Mesodermal cell (in vitro differentiated cells): ENCODE measurements around the gene KCNH1.

ENCODE experiments used
- H3K27ac ChIP-seq: 2 replicates; pipeline ENCODE4 v1.7.0; 2013; ENCODE audit warnings: mild to moderate bottlenecking, low read depth, low read length, moderate library complexity; ENCODE audit not compliant: severe bottlenecking
- H3K36me3 ChIP-seq: 2 replicates; pipeline ENCODE4 v1.7.1; 2013; ENCODE audit warnings: mild to moderate bottlenecking, low read length, moderate library complexity; ENCODE audit not compliant: control insufficient read depth, insufficient read depth
- H3K4me1 ChIP-seq: one replicate; pipeline ENCODE4 v1.7.1; 2013; ENCODE audit warnings: mild to moderate bottlenecking, low read length; ENCODE audit not compliant: insufficient read depth, control insufficient read depth, poor library complexity, severe bottlenecking
- H3K4me3 ChIP-seq: 2 replicates; pipeline ENCODE4 v1.7.0; 2013; ENCODE audit warnings: low read length, control low read depth, mild to moderate bottlenecking; ENCODE audit not compliant: insufficient read depth, poor library complexity, severe bottlenecking; ENCODE audit errors: extremely low read depth
- H3K9me3 ChIP-seq: 2 replicates; pipeline ENCODE4 v1.7.1; 2013; ENCODE audit warnings: mild to moderate bottlenecking, low read length, moderate library complexity; ENCODE audit not compliant: control insufficient read depth
- WGBS, 2 experiments: methylation state at CpG; one replicate each; pipeline ENCODE4 v1.1.5; 2013; ENCODE audit warnings: missing lambda C conversion rate in 2 of 2; ENCODE audit not compliant: insufficient coverage in 2 of 2; 5-methylcytosine and 5-hydroxymethylcytosine counted together

KCNH1 gene

GRCh38 chr1:210905365-210905904, 228.5 kb downstream of the KCNH1 start:
- H3K9me3 ChIP-seq = no peaks in the 10 kb centered on the region
- no peak overlapping the region for H3K27ac ChIP-seq
- H3K36me3 ChIP-seq = no peaks in the 10 kb centered on the region
- no peaks in the 10 kb centered on the region for H3K4me1 ChIP-seq
- H3K4me3 ChIP-seq = no peak overlapping the region
- whole genome bisulfite sequencing, 2 experiments = 69 to 83% methylated on average over 2 to 4 of the region's 4 CpGs

- 79 to 88% methylated on average over 5 to 6 of the region's 8 CpGs for WGBS, 2 experiments
- no peaks in the 10 kb centered on the region for H3K36me3 ChIP-seq
- no peak overlapping the region for H3K4me3 ChIP-seq
- H3K4me1 ChIP-seq = no peaks in the 10 kb centered on the region
- H3K27ac ChIP-seq = no peak overlapping the region
- H3K9me3 ChIP-seq = no peaks in the 10 kb centered on the region
These were observed 231.8 kb downstream of the KCNH1 start for GRCh38 chr1:210901981-210902770.

GRCh38 chr1:210900820-210901219, 233.1 kb downstream of the KCNH1 start:
- WGBS, 2 experiments = 83 to 89% methylated on average over 2 of the region's 2 CpGs
- Histone ChIP-seq H3K4me3 (no peak overlapping the region), H3K27ac (no peak overlapping the region)

GRCh38 chr1:210900079-210900478, 233.9 kb downstream of the KCNH1 start:
- H3K4me1 ChIP-seq = no peaks in the 10 kb centered on the region
- 87 to 100% methylated on average over 1 to 2 of the region's 2 CpGs for WGBS, 2 experiments
- H3K9me3 ChIP-seq = no peaks in the 10 kb centered on the region
- no peak overlapping the region for H3K27ac ChIP-seq
- no peak overlapping the region for H3K4me3 ChIP-seq
- no peaks in the 10 kb centered on the region for H3K36me3 ChIP-seq

More at GRCh38 chr1:210900820-210901219, 233.1 kb downstream of the KCNH1 start:
- Histone ChIP-seq H3K9me3 (no peaks in the 10 kb centered on the region), H3K36me3 (no peaks in the 10 kb centered on the region), H3K4me1 (no peaks in the 10 kb centered on the region)

GRCh38 chr1:210899676-210900075, 234.3 kb downstream of the KCNH1 start:
- no peak overlapping the region for H3K27ac ChIP-seq
- H3K4me3 ChIP-seq = no peak overlapping the region
- no peaks in the 10 kb centered on the region for H3K36me3 ChIP-seq
- H3K4me1 ChIP-seq = no peaks in the 10 kb centered on the region
- no peaks in the 10 kb centered on the region for H3K9me3 ChIP-seq
- 50% methylated on average over 2 of the region's 2 CpGs; no CpG with 5 or more reads in 1 of the 2 experiments for WGBS, 2 experiments

GRCh38 chr1:210898473-210898872, 235.5 kb downstream of the KCNH1 start:
- WGBS, 2 experiments = 89 to 96% methylated on average over 4 of the region's 5 CpGs
- H3K27ac ChIP-seq = no peak overlapping the region
- H3K9me3 ChIP-seq = no peaks in the 10 kb centered on the region
- no peaks in the 10 kb centered on the region for H3K36me3 ChIP-seq
- H3K4me3 ChIP-seq = no peak overlapping the region
- no peaks in the 10 kb centered on the region for H3K4me1 ChIP-seq

- Histone ChIP-seq H3K4me3 (no peak overlapping the region), H3K4me1 (peaks cover 27% of the 10 kb centered on the region), H3K9me3 (no peaks in the 10 kb centered on the region), H3K27ac (no peak overlapping the region), H3K36me3 (no peaks in the 10 kb centered on the region)
- WGBS, 2 experiments = 68 to 73% methylated on average over 2 of the region's 2 CpGs
These were observed 250.1 kb downstream of the KCNH1 start for GRCh38 chr1:210883821-210884220.

- Histone ChIP-seq H3K4me1 (peaks cover 27% of the 10 kb centered on the region), H3K4me3 (no peak overlapping the region), H3K27ac (peak overlapping the region; percentile 79), H3K36me3 (no peaks in the 10 kb centered on the region), H3K9me3 (no peaks in the 10 kb centered on the region)
- 100% methylated on average over 1 of the region's 8 CpGs for WGBS, 2 experiments
These were observed 251.3 kb downstream of the KCNH1 start for GRCh38 chr1:210882414-210883221.

- H3K4me1 ChIP-seq = peaks cover 16% of the 10 kb centered on the region
- no peak overlapping the region for H3K27ac ChIP-seq
- no peak overlapping the region for H3K4me3 ChIP-seq
- H3K9me3 ChIP-seq = no peaks in the 10 kb centered on the region
- no peaks in the 10 kb centered on the region for H3K36me3 ChIP-seq
These were observed 255.4 kb downstream of the KCNH1 start for GRCh38 chr1:210878564-210878963.

- Histone ChIP-seq H3K4me3 (no peak overlapping the region), H3K36me3 (no peaks in the 10 kb centered on the region), H3K27ac (no peak overlapping the region), H3K9me3 (no peaks in the 10 kb centered on the region), H3K4me1 (no peaks in the 10 kb centered on the region)
These were observed 257.7 kb downstream of the KCNH1 start for GRCh38 chr1:210876275-210876674.

- no peaks in the 10 kb centered on the region for H3K9me3 ChIP-seq
- no CpG with 5 or more reads among the region's 2 CpGs for WGBS, 2 experiments
- H3K36me3 ChIP-seq = no peaks in the 10 kb centered on the region
- no peak overlapping the region for H3K27ac ChIP-seq
- H3K4me3 ChIP-seq = no peak overlapping the region
- H3K4me1 ChIP-seq = no peaks in the 10 kb centered on the region
These were observed 267.4 kb downstream of the KCNH1 start for GRCh38 chr1:210866532-210866931.
